Measurements from ENCODE around the gene WNK2. TPM values are rescaled to one million over a fixed set of nuclear protein-coding genes. Genes with fewer than 3 reads are reported as not detected.

WNK2 gene
- total and polyA plus RNA-seq, 12 donors, result 16.6 to 236 (median 178) TPM

- peaks cover 41 to 97% (median 70%) of the 10 kb centered on the region in 9 donors for H3K4me1 ChIP-seq
- intact Hi-C loops (cut with DNase I), result loop anchor here in 1 of 10 donors (1.0 kb wide), 1 partner anchor 17 kb away; no protein-coding TSS in a partner anchor
- no peak for TF ChIP-seq CTCF (IDR thresholded peaks at IDR 0.05)
Measured at GRCh38 chr9:93204470-93205043, 20.6 kb downstream of the WNK2 start.

GRCh38 chr9:93205045-93205768 is 21.3 kb downstream of the WNK2 start:
- H3K36me3 ChIP-seq, result no peaks in the 10 kb centered on the region
- peaks cover 39 to 94% (median 74%) of the 10 kb centered on the region in 9 donors for H3K4me1 ChIP-seq
- intact Hi-C loops (cut with DNase I), result loop anchor here in 1 of 10 donors (1.0 kb wide), 1 partner anchor 18 kb away; no protein-coding TSS in a partner anchor
- TF ChIP-seq CTCF (IDR thresholded peaks at IDR 0.05), result no peak
- DNase-seq, result peak; percentile 80 to 85
- WGBS, 2 donors, result 10 to 16% methylated on average over 14 of the region's 14 CpGs
- no peak overlapping the region for H3K4me3 ChIP-seq
- H3K9me3 ChIP-seq, result no peaks in the 10 kb centered on the region
- H3K27me3 ChIP-seq, result no peaks in the 10 kb centered on the region
- peak; percentile 67 to 84 (median 78) for ATAC-seq
- peak overlapping the region; percentile 31 to 92 (median 83) for H3K27ac ChIP-seq

More at GRCh38 chr9:93204470-93205043, 20.6 kb downstream of the WNK2 start:
- 43 to 54% methylated on average over 4 of the region's 4 CpGs for WGBS, 2 donors
- DNase-seq (no peak), ATAC-seq (no peak)
- no peaks in the 10 kb centered on the region for H3K27me3 ChIP-seq
- H3K27ac ChIP-seq, result peak overlapping the region in 9 of 10 donors; percentile 37 to 92 (median 84)
- no peaks in the 10 kb centered on the region for H3K9me3 ChIP-seq
- H3K4me3 ChIP-seq, result no peak overlapping the region
- no peaks in the 10 kb centered on the region for H3K36me3 ChIP-seq

DNA sequence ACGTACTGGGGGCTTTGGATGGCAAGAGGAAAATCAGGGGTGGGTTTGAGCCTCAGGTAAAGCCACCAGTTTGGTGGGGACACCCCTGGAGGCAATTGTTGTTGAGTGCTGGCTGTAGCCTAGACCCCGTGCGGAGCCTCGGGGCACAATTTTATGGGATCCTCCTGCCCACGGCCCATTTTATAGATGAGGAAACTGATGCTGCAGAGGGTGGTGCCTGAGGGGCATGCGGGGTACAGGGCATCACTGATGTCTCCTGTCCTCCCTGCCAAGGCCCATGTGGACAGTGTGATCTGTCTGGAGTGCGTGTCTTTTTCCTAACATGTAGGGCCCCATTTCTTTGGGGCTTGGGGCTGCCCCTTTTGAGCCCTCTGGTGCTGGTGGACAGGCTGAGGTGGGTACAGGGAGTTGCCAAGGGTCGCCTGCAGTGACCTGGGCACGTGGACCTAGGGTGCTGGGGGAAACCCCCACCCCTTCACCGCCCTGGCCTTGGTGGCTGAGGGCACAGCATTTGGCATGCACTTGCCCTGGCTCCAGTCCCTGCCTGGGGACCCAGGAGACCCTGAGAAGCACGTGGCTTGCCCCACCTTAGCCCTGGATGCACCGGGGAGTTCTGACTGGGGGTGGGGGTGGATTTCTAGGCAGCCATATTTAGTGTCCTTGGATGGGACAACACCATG is 22.1 kb downstream of the WNK2 start:
- Histone ChIP-seq H3K4me3 (no peak overlapping the region), H3K27ac (peak overlapping the region; percentile 14 to 92 (median 83)), H3K27me3 (no peaks in the 10 kb centered on the region), H3K4me1 (peaks cover 39 to 86% (median 68%) of the 10 kb centered on the region in 9 donors), H3K36me3 (no peaks in the 10 kb centered on the region), H3K9me3 (no peaks in the 10 kb centered on the region)
- DNase-seq (no peak), ATAC-seq (peak in 6 of 8 donors; percentile 0 to 29 (median 22))
- no peak for TF ChIP-seq CTCF (IDR thresholded peaks at IDR 0.05)
- WGBS, 2 donors, result 52 to 58% methylated on average over 12 of the region's 12 CpGs
- intact Hi-C loops (cut with DNase I), result loop anchor here in 1 of 10 donors (1.0 kb wide), 1 partner anchor 19 kb away; no protein-coding TSS in a partner anchor

- DNase-seq, result no peak
- Histone ChIP-seq H3K4me3 (peak overlapping the region in 2 of 10 donors; percentile 11 to 28), H3K9me3 (no peaks in the 10 kb centered on the region), H3K36me3 (no peaks in the 10 kb centered on the region), H3K4me1 (peaks cover 34 to 80% (median 62%) of the 10 kb centered on the region in 9 donors), H3K27ac (peak overlapping the region; percentile 35 to 92 (median 83)), H3K27me3 (no peaks in the 10 kb centered on the region)
- TF ChIP-seq CTCF (IDR thresholded peaks at IDR 0.05), result no peak
- intact Hi-C loops (cut with DNase I), result no loop called here
- 35 to 44% methylated on average over 7 of the region's 7 CpGs for WGBS, 2 donors
- ATAC-seq, result peak in 7 of 8 donors; percentile 3 to 52 (median 13)
Measured at GRCh38 chr9:93206576-93207155, 22.7 kb downstream of the WNK2 start.

Data from heart right ventricle (tissue), 16 donors.